ENCODE data around the gene POLR2F.

GRCh38 chr22:37991731-37992442 lies 38.4 kb downstream of the POLR2F start:
- TF ChIP-seq CTCF (IDR thresholded peaks at IDR 0.05): no peak
- no peak for TF ChIP-seq ZFX (IDR thresholded peaks at IDR 0.05; ENCODE audit: borderline replicate concordance)

All from 22Rv1 (cell line).